ENCODE data around the gene CHRND.

- TF ChIP-seq POLR2A (IDR thresholded peaks at IDR 0.05; ENCODE audit: low read length) (no peak), GATA1 (IDR thresholded peaks at IDR 0.05; ENCODE audit: low read depth, low read length) (no peak)
These were observed 12.6 kb upstream of the CHRND start for GRCh38 chr2:232513353-232513752.
